Caki2 (cell line): ENCODE measurements around the gene CDC73. TPM values are rescaled to one million over a fixed set of nuclear protein-coding genes. Genes with fewer than 3 reads are reported as not detected.
A peak's percentile ranks its signal among the peaks of the same experiment; 100 is the strongest.
"Not testable (repeated sequence)": the region's sequence is repeated elsewhere in the genome, so short reads cannot be mapped to it uniquely, and the experiment has no call there.

Experiments
- DNase-seq: peaks from one replicate; pipeline ENCODE4 v3.0.0-alpha.2; 2015; ENCODE audit warnings: low read depth
- in situ Hi-C: cut with HindIII; loops from 2 replicates; pipeline ENCODE4 v1.10.0; 2016; ENCODE audit warnings: low sequenced_read_pairs, low pct_unique_long_range_greater_than_20kb, mixed read lengths
- total RNA-seq: library from RNA; depleted of rRNA; stranded (reverse); fragments of >200 nt; shearing (Covaris generic); gene quantifications from 2 replicates; pipeline ENCODE4 v1.2.3, GENCODE V29; 2014; ENCODE audit warnings: low replicate concordance

Gene CDC73
- total RNA-seq, 1 experiment from 2014 or later, result 17.1 TPM

DNA sequence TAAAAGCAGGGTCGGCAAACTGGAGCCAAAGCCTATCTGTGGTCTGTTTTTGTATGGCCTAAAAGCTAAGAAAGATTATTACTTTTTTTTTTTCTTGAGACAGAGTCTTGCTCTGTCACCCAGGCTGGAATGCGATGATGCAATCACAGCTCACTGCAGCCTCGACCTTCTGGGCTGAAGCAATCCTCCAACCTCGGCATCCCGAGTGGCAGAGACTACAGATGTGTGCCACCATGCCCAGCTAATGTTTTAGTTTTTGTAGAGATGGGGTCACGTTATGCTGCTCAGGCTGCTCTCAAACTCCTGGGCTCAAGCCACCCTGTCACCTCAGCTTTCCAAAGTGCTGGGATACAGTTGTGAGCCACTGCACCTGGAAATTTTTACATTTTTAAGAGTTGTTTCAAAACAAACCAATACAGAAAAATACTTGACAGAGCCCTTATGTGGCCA lies 10.2 kb upstream of the CDC73 start:
- peak; percentile 44 for DNase-seq
- in situ Hi-C loops, result no loop called here

GRCh38 chr1:193113258-193113991 lies 8.4 kb upstream of the CDC73 start:
- in situ Hi-C loops, result no loop called here
- DNase-seq, result no peak

- no peak for DNase-seq
- in situ Hi-C loops, result no loop called here
Measured at GRCh38 chr1:193113992-193114332, 7.9 kb upstream of the CDC73 start.

DNA sequence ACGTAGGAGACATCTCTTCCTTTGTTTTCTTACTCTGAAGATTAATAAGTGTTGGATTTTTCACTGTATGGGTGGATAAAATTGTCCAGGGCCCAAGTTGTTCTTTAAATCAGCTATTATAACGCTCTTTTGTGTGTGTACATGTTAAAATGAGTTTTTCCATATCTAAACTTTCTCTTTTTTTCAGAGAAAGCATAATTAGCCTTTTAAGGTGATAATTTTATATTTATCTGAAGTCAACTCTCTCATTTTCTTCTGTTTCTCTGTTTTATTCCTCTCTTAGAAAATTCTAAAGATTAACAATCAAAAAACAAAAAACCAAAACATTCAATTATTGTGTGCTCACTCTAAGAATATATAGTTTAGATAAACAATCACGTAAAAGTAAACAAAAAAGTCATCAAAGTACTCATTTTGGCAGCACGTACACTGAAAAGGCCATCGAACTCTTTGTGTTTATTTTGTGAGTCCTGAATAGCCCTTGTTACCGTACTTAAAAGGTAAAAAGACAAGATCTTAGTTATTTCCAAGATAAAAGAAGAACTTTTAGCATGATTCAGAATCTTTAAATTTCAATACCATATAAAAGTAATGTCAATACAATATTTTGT lies 7.2 kb upstream of the CDC73 start:
- no peak for DNase-seq
- in situ Hi-C loops, result no loop called here

DNA sequence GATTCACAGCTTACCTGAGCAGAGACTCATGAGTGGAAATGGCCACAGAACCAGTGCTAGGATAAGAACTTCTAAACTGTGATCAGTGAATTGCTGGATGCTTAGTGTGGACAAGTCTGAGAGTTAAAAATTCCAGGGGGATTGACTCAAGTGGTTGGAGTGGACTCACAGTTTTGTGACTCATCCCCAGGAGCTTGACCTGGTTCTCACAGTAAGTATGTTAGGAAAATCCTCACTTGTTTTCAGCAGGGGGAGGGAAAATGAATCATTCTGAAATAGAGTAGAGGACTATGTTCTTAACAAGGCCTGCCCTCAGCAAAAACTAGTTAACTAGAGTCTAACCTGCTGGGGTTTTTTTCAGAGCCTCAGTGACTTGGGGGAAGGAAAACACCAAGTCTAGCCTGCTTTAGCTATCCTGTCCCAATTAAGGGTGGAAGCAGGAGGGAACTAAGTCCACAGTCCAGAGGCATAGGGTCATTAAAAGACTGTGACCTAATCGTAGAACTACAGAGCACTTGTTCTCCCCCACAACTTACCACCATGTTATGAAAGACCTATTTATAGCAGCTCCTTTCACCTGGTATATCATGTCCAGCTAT lies 6.1 kb upstream of the CDC73 start:
- peak; percentile 80 for DNase-seq
- in situ Hi-C loops, result no loop called here

DNA sequence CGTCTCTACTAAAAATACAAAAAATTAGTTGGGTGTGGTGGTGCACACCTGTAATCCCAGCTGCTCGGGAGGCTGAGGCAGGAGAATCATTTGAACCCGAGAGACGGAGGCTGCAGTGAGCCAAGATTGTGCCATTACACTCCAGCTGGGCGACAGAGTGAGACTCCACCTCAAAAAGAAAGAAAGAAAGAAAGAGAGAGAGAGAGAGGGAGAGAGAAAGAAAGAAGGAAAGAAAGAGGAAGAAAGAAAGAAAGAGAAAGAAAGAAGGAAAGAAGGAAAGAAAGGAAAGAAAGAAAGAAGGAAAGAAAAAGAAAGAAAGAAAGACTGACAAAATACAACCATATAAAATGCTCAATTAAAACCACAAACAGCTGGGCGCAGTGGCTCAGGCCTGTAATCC lies 4.7 kb upstream of the CDC73 start:
- in situ Hi-C loops, DNase-seq: not testable (repeated sequence)

GRCh38 chr1:193118194-193118593 lies 3.6 kb upstream of the CDC73 start:
- in situ Hi-C loops, result no loop called here
- DNase-seq, result no peak

- DNase-seq, result no peak
- in situ Hi-C loops, result no loop called here
Measured at GRCh38 chr1:193118803-193119730, 2.8 kb upstream of the CDC73 start.

DNA sequence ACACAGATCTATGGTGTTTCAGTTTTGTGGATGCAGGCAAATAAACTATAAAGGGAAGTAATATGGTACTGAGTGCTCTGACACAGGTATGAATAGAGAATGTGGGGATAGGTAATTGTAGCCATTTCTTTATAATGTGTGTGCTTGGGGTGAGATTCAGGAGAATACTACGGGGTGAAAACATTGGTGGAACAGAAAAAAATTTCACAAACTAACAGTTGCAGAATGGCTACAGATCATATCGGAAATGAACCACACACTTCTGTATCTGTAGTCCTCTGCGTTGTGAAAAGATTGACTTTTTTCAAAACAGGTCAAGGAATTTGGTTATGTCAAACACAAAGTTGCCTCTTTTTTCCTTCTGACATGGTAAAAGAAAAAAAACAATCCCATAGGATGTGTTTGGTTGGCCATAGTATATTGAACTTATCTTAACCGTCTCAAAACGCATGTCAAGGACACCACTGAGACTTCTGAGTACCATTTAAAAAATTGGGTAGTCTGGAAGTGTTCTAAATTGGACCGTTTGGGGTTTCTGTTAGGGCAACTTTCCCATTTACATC lies 1.1 kb upstream of the CDC73 start:
- in situ Hi-C loops, result no loop called here
- DNase-seq, result no peak

DNA sequence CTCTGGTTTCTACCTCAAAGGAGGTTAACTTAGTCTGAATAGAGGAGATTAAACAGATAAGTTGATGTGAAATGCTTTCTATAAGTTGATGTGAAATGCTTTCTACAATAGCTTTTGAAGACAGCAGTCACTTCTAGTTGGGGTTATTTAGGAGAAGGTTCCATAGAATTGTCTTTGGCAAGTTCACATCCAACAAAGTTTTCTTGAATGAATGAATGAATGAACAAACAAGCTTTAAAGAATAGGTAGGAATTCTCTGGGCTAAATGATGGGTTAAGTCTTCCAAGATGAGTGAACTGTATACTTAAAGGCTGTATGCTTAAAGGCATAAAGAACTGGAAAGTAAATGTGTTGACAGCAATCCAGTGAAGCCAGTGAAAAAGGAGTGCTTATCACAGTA lies 1.9 kb downstream of the CDC73 start:
- in situ Hi-C loops, result no loop called here
- DNase-seq, result no peak

DNA sequence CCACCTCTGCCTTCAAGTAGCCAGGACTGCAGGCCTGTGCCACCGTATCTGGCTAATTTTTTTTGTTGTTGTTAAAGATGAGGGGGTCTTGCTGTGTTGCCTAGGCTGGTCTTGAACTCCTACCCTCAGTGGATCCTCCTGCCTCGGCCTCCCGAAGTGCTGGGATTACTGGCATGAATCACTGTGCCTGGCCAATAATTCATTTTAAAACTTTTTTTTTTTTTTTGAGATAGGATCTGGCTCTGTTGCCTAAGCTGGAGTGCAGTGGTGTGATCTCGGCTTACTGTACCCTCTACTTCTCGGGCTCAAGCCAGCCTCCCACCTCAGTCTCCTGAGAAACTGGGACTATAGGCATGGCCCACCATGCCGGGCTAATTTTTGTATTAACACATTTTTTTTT lies 3.5 kb downstream of the CDC73 start:
- in situ Hi-C loops, result no loop called here
- no peak for DNase-seq

DNA sequence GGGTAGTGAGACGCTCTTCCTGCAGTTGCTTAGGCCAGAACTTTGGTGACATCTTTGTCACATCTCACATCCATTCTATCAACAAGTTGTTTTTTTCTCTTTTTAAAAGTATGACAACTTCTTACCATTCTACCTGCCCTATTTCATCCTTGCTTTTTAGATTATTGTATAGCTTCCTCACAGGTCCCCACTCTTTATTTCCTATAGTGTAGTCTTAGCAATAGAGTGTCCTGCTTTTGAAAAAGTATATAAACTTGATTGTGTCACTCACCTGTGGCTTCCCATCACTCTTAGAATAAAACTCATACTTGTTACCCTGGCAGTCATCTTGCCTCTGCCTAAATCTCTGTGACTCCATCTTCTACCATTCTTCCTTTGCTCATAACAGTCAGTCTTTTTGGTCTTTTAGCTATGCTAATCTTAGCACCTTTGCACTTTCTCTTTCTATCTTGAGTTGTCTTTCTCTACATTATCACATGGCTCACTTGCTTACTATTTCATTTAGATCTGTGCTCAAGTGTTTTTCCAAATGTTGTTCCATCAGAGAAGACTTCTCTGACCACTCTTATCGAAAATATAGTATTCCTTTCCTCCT lies 9.5 kb downstream of the CDC73 start:
- in situ Hi-C loops, result no loop called here

DNA sequence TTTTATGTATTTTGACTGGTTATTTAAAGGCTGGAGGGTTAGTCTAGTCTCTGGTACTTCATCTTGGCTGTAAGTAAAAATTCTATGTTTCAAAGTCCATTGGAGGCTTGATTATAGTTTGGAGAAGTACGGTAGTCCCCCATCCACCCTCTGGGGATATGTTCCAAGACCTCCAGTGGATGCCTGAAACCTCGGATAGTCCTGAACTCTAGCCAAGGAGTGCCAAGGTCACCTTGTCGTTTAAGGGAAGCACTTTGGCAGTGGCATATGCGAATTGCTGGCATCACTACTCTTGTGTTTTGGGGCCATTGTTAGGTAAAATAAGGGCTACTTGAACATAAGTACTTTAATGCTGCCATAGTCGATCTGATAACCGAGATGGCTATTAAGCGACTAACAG lies 18.4 kb downstream of the CDC73 start:
- DNase-seq, result no peak
- in situ Hi-C loops, result no loop called here

More for the DNA sequence above, 9.5 kb downstream of the CDC73 start:
- no peak for DNase-seq

GRCh38 chr1:193141804-193142203 lies 20.0 kb downstream of the CDC73 start:
- in situ Hi-C loops, result no loop called here
- DNase-seq, result no peak

GRCh38 chr1:193142409-193142808 lies 20.6 kb downstream of the CDC73 start:
- DNase-seq, result no peak
- in situ Hi-C loops, result no loop called here

DNA sequence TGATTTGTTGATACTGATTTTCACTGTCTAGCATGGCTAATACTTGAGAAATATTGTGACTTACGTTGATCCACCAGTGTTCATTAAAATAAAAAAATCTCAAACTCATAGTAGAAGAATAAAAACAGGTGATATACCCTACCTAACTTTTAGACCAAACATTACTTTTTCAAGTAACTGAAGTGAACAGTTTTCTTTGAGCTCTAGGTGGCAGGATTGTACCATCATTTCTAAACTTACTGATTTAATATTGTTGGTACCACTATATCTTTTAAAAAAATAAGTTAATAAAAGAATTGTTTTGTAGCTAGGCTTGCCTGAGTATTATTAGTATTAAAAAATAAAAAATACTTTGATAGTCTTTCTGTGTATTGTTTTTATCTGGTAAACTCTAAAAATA lies 21.5 kb downstream of the CDC73 start:
- DNase-seq, result peak; percentile 8
- in situ Hi-C loops, result no loop called here

DNA sequence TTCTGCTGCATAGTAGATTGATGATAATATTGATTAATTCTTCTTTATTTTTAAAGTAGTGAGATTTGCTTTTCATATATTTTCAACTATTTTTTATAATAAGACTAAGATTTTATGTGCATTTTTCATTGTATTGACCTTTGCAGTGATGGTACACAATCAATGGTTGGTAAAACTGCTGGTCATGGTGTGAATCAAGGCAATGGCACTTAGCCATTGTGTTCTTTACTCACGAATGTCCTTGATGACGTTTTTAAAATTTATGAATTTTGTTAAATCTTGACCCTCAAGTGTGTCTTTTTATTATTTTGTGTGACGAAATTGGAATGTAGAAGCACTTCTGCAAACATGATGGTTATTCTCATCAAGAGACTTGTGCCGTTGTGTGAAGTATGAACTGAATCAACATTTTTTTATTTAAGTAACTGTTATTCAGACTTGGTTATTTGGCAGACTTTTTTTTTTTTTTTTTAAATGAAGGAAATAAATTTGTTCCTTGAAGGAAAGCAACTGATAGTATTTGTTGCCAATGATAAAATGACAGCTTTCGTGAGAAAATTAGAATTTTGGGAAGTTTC lies 22.6 kb downstream of the CDC73 start:
- no peak for DNase-seq
- in situ Hi-C loops, result no loop called here

- no peak for DNase-seq
- in situ Hi-C loops, result no loop called here
Measured at GRCh38 chr1:193144999-193145398, 23.2 kb downstream of the CDC73 start.
